Kidney (tissue), 14 donors: ENCODE results near the gene ATXN1L. TPM values are rescaled to one million over a fixed set of nuclear protein-coding genes. Genes with fewer than 3 reads are reported as not detected.
"Not testable (repeated sequence)": the region's sequence is repeated elsewhere in the genome, so short reads cannot be mapped to it uniquely, and the experiment has no call there.

Source experiments
- DNase-seq, 5 donors: peaks; one replicate each; pipeline ENCODE4 v3.0.0-alpha.2; 2013 to 2020
- FAIRE-seq: peaks from 2 replicates; lab custom pipeline; 2012; peaks lifted over from hg19 to GRCh38; lab: Jason Lieb, UNC
- H3K27ac ChIP-seq, 2 donors: one replicate each; pipeline ENCODE4 v1.7.0; 2013; ENCODE audit warnings: low read depth in 2 of 2, low read length in 2 of 2, inconsistent platforms in 1 of 2
- H3K27me3 ChIP-seq: one replicate; pipeline ENCODE4 v1.7.1; 2013; ENCODE audit warnings: low read length, inconsistent platforms; ENCODE audit not compliant: control insufficient read depth, insufficient read depth
- H3K36me3 ChIP-seq, 3 donors: one replicate each; pipeline versions ENCODE4 v1.7.0 to v1.7.1; 2013; ENCODE audit warnings: low read length in 3 of 3, control low read depth in 1 of 3, inconsistent platforms in 1 of 3; ENCODE audit not compliant: insufficient read depth in 3 of 3, control insufficient read depth in 2 of 3
- H3K4me1 ChIP-seq, 3 donors: one replicate each; pipeline versions ENCODE4 v1.7.0 to v1.7.1; 2013; ENCODE audit warnings: low read length in 3 of 3, inconsistent platforms in 1 of 3, low read depth in 1 of 3; ENCODE audit not compliant: control insufficient read depth in 2 of 3, insufficient read depth in 2 of 3
- H3K4me3 ChIP-seq, 3 donors: one replicate each; pipeline versions ENCODE4 v1.7.0 to v1.8.1; 2013; ENCODE audit warnings: low read length in 3 of 3, control low read depth in 1 of 3, inconsistent platforms in 1 of 3
- H3K9ac ChIP-seq, 3 donors: one replicate each; pipeline versions ENCODE4 v1.7.0 to v1.7.1; 2013; ENCODE audit warnings: low read length in 3 of 3, control low read depth in 1 of 3, inconsistent platforms in 1 of 3
- H3K9me3 ChIP-seq, 3 donors: one replicate each; pipeline versions ENCODE4 v1.7.0 to v1.7.1; 2013; ENCODE audit warnings: low read length in 3 of 3, control low read depth in 1 of 3, inconsistent platforms in 1 of 3; ENCODE audit not compliant: control insufficient read depth in 2 of 3, insufficient read depth in 1 of 3
- intact Hi-C: fragments of 100-400 bp; cut with DNase I; formaldehyde crosslinking; loops from one replicate; pipeline ENCODE4 v1.11.1; 2022
- polyA plus RNA-seq: library from polyadenylated mRNA; stranded (reverse); fragments of 350-450 nt; fragmentation: Illumina TruSeq; extraction: RNeasy Lipid Tissue Mini Kit (QIAGEN cat#74804); gene quantifications from one replicate; pipeline ENCODE4 v1.2.3, GENCODE V29; 2014; ENCODE audit warnings: low read depth, low replicate concordance; ENCODE audit not compliant: insufficient read depth
- total RNA-seq: library from RNA; stranded (reverse); fragmentation: NEBNext Ultra II Directional; extraction: Animal tissue kit (Norgen Biotek cat#: 25700); gene quantifications from one replicate; pipeline ENCODE4 v1.2.1, GENCODE V29; 2021
- TF ChIP-seq, protein P1 (sequence below): IDR thresholded peaks from 3 replicates; pipeline ENCODE4 v1.5.1; 2012; ENCODE audit warnings: mild to moderate bottlenecking, moderate library complexity, borderline replicate concordance; ENCODE audit not compliant: insufficient read depth; ENCODE audit errors: extremely low read depth
- donor health status: control.
- donor health status: control.
- donor health status: control.
- donor health status: control.
- donor health status: control.
- donor health status: DM: yes; HTN: yes; CAD: no.
- donor health status: Normal renal cell carcinoma (clear cell type).

ATXN1L gene
- total and polyA plus RNA-seq, 2 donors from 2014 or later = 7.4 to 37.5 TPM

DNA sequence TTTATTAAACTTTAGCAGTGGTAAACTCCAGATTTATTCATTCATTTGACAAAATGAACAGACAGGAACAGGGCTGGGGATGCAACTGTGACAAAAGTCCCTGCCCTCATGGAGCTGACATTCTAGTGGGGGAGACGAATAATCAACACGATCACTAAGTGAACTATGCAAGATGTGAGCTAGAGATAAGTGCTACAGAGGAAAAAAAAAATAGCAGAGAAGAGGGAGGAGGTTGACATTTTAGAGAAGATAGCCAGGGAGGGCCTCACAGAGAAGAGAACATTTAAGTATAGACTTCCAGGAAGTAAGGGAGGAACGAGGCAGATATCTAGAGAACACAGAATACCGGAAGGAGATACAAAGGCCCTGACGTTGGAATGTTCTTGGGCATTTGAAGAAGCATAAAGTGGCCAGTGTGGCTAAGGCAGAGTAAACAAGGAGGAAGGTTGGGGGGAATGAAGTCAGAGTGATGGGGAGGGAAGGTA lies 19.2 kb upstream of the ATXN1L start:
- no peaks in the 10 kb centered on the region for H3K9me3 ChIP-seq
- H3K4me1 ChIP-seq = no peaks in the 10 kb centered on the region
- H3K9ac ChIP-seq = no peak overlapping the region
- no peak for FAIRE-seq
- H3K36me3 ChIP-seq = no peaks in the 10 kb centered on the region
- intact Hi-C loops = no loop called here
- H3K27ac ChIP-seq = no peak overlapping the region
- DNase-seq = no peak
- no peaks in the 10 kb centered on the region for H3K27me3 ChIP-seq
- H3K4me3 ChIP-seq = no peak overlapping the region
- TF ChIP-seq, protein P1, sequence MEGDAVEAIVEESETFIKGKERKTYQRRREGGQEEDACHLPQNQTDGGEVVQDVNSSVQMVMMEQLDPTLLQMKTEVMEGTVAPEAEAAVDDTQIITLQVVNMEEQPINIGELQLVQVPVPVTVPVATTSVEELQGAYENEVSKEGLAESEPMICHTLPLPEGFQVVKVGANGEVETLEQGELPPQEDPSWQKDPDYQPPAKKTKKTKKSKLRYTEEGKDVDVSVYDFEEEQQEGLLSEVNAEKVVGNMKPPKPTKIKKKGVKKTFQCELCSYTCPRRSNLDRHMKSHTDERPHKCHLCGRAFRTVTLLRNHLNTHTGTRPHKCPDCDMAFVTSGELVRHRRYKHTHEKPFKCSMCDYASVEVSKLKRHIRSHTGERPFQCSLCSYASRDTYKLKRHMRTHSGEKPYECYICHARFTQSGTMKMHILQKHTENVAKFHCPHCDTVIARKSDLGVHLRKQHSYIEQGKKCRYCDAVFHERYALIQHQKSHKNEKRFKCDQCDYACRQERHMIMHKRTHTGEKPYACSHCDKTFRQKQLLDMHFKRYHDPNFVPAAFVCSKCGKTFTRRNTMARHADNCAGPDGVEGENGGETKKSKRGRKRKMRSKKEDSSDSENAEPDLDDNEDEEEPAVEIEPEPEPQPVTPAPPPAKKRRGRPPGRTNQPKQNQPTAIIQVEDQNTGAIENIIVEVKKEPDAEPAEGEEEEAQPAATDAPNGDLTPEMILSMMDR = no peak

DNA sequence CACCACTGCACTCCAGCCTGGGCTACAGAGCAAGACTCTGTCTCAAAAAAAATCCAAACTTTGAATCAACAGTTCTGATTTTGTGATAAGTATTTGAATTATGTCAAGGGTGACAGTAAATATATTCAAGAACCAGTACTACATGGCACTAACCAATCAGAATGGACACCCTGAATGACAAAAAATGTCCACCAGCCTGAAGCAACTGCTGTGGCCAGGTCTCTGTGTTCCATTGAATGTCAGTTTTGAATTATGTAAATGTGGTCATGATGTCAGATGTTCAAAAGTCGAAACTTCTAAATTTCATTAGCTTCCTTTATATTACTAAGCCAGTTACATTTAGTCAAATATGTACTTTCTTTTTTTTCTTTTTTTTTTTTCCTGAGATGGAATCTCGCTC lies 15.4 kb upstream of the ATXN1L start:
- Histone ChIP-seq H3K9me3 (no peaks in the 10 kb centered on the region), H3K4me1 (peaks cover 0 to 5% (median 3%) of the 10 kb centered on the region in 3 donors), H3K27ac (no peak overlapping the region), H3K27me3 (no peaks in the 10 kb centered on the region), H3K4me3 (no peak overlapping the region), H3K36me3 (no peaks in the 10 kb centered on the region), H3K9ac (no peak overlapping the region)
- intact Hi-C loops = no loop called here
- TF ChIP-seq, protein P1 = no peak
- no peak for FAIRE-seq
- DNase-seq = no peak

DNA sequence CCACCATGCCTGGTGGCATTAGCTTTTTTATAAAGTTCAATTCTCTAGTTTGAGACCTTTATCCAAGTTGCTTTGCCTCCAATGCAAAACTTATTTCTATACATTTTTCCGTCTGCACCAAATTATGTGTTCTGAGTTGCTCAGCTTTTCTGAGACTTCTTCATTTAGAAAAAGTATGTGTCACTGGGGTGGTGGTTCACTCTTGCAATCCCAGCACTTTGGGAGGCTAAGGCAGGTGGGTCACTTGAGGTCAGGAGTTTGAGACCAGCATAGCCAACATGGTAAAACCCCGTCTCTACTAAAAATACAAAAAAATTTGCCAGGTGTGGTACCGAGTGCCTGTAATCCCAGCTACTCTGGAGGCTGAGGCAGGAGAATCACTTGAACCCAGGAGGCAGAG lies 14.1 kb upstream of the ATXN1L start:
- intact Hi-C loops, H3K27ac ChIP-seq, FAIRE-seq: not testable (repeated sequence)

DNA sequence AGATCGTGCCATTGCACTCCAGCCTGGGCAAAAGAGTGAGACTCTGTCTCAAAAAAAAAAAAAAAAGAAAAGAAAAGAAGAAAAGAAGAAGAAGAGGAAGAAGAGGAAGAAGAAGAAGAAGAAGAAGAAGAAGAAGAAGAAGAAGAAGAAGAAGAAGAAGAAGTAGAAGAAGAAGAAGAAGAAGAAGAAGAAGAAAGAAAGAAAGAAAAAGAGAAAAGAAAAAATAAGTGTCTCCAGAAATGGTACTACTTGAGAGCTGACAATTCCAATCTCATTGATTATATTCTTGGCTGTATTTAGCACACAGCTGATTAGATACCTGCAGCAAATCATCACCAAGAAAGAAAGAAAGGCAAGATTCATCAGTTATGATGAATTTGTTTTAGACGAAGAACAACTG lies 13.7 kb upstream of the ATXN1L start:
- H3K36me3 ChIP-seq, FAIRE-seq, H3K9me3 ChIP-seq, intact Hi-C loops, H3K27me3 ChIP-seq, DNase-seq, H3K27ac ChIP-seq, H3K4me3 ChIP-seq, H3K4me1 ChIP-seq, H3K9ac ChIP-seq: not testable (repeated sequence)

More for the DNA sequence above, 14.1 kb upstream of the ATXN1L start:
- H3K4me1 ChIP-seq, DNase-seq, H3K4me3 ChIP-seq, H3K9ac ChIP-seq, H3K27me3 ChIP-seq, H3K36me3 ChIP-seq, H3K9me3 ChIP-seq: not testable (repeated sequence)
